ENCODE measurements around the gene HES6.

- TF ChIP-seq, protein P1, sequence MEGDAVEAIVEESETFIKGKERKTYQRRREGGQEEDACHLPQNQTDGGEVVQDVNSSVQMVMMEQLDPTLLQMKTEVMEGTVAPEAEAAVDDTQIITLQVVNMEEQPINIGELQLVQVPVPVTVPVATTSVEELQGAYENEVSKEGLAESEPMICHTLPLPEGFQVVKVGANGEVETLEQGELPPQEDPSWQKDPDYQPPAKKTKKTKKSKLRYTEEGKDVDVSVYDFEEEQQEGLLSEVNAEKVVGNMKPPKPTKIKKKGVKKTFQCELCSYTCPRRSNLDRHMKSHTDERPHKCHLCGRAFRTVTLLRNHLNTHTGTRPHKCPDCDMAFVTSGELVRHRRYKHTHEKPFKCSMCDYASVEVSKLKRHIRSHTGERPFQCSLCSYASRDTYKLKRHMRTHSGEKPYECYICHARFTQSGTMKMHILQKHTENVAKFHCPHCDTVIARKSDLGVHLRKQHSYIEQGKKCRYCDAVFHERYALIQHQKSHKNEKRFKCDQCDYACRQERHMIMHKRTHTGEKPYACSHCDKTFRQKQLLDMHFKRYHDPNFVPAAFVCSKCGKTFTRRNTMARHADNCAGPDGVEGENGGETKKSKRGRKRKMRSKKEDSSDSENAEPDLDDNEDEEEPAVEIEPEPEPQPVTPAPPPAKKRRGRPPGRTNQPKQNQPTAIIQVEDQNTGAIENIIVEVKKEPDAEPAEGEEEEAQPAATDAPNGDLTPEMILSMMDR (IDR thresholded peaks at IDR 0.05; ENCODE audit: insufficient read depth, low read length, poor library complexity, severe bottlenecking) = no peak
- TF ChIP-seq EZH2phosphoT487 (conservative IDR thresholded peaks at IDR 0.05; ENCODE audit: low read length) = no peak
These were observed 29.9 kb upstream of the HES6 start for GRCh38 chr2:238269741-238270140.
